ENCODE data around the gene MYCBP2. TPM values are rescaled to one million over a fixed set of nuclear protein-coding genes. Genes with fewer than 3 reads are reported as not detected.
A peak's percentile ranks its signal among the peaks of the same experiment; 100 is the strongest.

Gene MYCBP2
- total RNA-seq, 2 experiments from 2014 or later = 121 to 125 TPM

DNA sequence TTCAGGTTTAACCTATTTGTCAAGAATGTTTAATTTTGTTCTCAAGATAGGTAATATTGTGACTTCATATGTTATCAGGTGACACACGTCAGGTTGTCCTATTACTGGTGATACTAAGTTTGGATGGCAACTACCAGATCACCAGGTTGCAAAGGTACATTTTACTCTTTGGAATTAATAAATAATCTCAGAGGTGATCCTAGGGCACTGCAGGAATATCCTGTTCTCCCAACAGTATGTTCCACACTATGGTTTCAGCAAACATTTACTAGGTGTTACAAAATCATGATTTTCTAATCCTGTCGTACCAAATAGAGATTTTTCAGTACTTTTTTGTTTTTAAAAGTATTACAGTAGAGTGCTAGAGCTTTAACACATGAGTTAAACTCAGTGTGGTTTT, 29.3 kb upstream of the MYCBP2 start:
- no TSS peak for BruUV-seq (replicated peaks)
- Histone ChIP-seq H3K27ac (ENCODE audit: low read depth, low read length, poor library complexity, severe bottlenecking) (no peak overlapping the region), H3K9me3 (ENCODE audit: low read length) (no peaks in the 10 kb centered on the region), H3K4me1 (ENCODE audit: insufficient read depth, low read length, poor library complexity, severe bottlenecking) (peaks cover 16% of the 10 kb centered on the region), H3K4me2 (ENCODE audit: low read length) (no peak overlapping the region), H3K4me3 (ENCODE audit: low read depth, low read length, poor library complexity, severe bottlenecking) (no peak overlapping the region), H2AFZ (ENCODE audit: low read length) (no peak overlapping the region), H4K20me1 (ENCODE audit: insufficient read depth, low read length) (no peaks in the 10 kb centered on the region), H3K36me3 (ENCODE audit: insufficient read depth, low read length) (no peaks in the 10 kb centered on the region), H3K79me2 (ENCODE audit: insufficient read depth, low read depth, low read length) (no peaks in the 10 kb centered on the region), H3K9me2 (ENCODE audit: insufficient read depth, low read length) (no peaks in the 10 kb centered on the region)
- intact Hi-C loops (cut with micrococcal nuclease; ENCODE audit: unreplicated experiment) = no loop called here
- CTCF ChIA-PET (ENCODE audit: unreplicated experiment) = interaction anchor here (0.5 kb wide), 1 partner anchor 104 kb away, joined by 3 read pairs; no protein-coding TSS in a partner anchor
- TF ChIP-seq, protein P1, sequence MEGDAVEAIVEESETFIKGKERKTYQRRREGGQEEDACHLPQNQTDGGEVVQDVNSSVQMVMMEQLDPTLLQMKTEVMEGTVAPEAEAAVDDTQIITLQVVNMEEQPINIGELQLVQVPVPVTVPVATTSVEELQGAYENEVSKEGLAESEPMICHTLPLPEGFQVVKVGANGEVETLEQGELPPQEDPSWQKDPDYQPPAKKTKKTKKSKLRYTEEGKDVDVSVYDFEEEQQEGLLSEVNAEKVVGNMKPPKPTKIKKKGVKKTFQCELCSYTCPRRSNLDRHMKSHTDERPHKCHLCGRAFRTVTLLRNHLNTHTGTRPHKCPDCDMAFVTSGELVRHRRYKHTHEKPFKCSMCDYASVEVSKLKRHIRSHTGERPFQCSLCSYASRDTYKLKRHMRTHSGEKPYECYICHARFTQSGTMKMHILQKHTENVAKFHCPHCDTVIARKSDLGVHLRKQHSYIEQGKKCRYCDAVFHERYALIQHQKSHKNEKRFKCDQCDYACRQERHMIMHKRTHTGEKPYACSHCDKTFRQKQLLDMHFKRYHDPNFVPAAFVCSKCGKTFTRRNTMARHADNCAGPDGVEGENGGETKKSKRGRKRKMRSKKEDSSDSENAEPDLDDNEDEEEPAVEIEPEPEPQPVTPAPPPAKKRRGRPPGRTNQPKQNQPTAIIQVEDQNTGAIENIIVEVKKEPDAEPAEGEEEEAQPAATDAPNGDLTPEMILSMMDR (conservative IDR thresholded peaks at IDR 0.05; ENCODE audit: low read length) = no peak
- no peak for TF ChIP-seq EZH2phosphoT487 (IDR thresholded peaks at IDR 0.05; ENCODE audit: borderline replicate concordance, low read depth, low read length)
- no peak for DNase-seq (ENCODE audit: low spot score)
- POLR2A ChIA-PET = interaction anchor here (1.7 kb wide), 1 partner anchor 13 kb away, joined by 4 read pairs; no protein-coding TSS in a partner anchor

GRCh38 chr13:77353995-77354394, 27.1 kb upstream of the MYCBP2 start:
- peaks cover 16% of the 10 kb centered on the region for H3K4me1 ChIP-seq (ENCODE audit: insufficient read depth, low read length, poor library complexity, severe bottlenecking)
- peak overlapping the region; percentile 30 for H3K4me3 ChIP-seq (ENCODE audit: low read depth, low read length, poor library complexity, severe bottlenecking)
- no TSS peak for BruUV-seq (replicated peaks)
- H3K36me3 ChIP-seq (ENCODE audit: insufficient read depth, low read length) = no peaks in the 10 kb centered on the region
- H3K79me2 ChIP-seq (ENCODE audit: insufficient read depth, low read depth, low read length) = no peaks in the 10 kb centered on the region
- POLR2A ChIA-PET = interaction anchor here (1.1 kb wide), 1 partner anchor 18 kb away, joined by 5 read pairs; no protein-coding TSS in a partner anchor
- DNase-seq (ENCODE audit: low spot score) = peak; percentile 48
- no peaks in the 10 kb centered on the region for H4K20me1 ChIP-seq (ENCODE audit: insufficient read depth, low read length)
- H2AFZ ChIP-seq (ENCODE audit: low read length) = peak overlapping the region; percentile 70; the same call in 1 of the 2 replicates
- no peaks in the 10 kb centered on the region for H3K9me3 ChIP-seq (ENCODE audit: low read length)
- no peak for TF ChIP-seq EZH2phosphoT487 (IDR thresholded peaks at IDR 0.05; ENCODE audit: borderline replicate concordance, low read depth, low read length)
- TF ChIP-seq, protein P1 (conservative IDR thresholded peaks at IDR 0.05; ENCODE audit: low read length) = no peak
- H3K4me2 ChIP-seq (ENCODE audit: low read length) = peak overlapping the region; percentile 75
- H3K9me2 ChIP-seq (ENCODE audit: insufficient read depth, low read length) = no peaks in the 10 kb centered on the region
- intact Hi-C loops (cut with micrococcal nuclease; ENCODE audit: unreplicated experiment) = loop anchor here (5.0 kb wide), 1 partner anchor 73 kb away; no protein-coding TSS in a partner anchor
- CTCF ChIA-PET (ENCODE audit: unreplicated experiment) = no interaction called here
- H3K27ac ChIP-seq (ENCODE audit: low read depth, low read length, poor library complexity, severe bottlenecking) = peak overlapping the region; percentile 60

DNA sequence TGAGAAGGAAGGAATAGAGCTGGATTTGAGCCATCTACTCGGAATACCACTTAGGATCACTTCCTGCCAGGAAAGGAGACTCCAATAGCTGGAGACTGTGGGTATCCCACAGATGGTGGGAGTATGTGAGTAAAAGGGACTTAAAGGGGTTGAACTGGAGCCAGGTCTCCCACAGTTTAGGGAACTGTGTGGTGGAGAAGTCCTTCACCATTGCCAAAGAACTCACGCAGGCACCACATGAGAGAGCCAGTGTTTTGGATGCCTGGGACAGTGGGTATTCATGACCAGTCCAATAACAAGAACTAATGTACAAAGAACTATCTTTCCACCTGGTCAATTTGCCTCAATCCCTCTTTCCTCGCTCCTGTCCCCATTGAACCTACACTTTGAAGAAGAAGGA, 24.4 kb upstream of the MYCBP2 start:
- Histone ChIP-seq H2AFZ (ENCODE audit: low read length) (no peak overlapping the region), H4K20me1 (ENCODE audit: insufficient read depth, low read length) (no peaks in the 10 kb centered on the region), H3K79me2 (ENCODE audit: insufficient read depth, low read depth, low read length) (no peaks in the 10 kb centered on the region), H3K36me3 (ENCODE audit: insufficient read depth, low read length) (no peaks in the 10 kb centered on the region), H3K4me3 (ENCODE audit: low read depth, low read length, poor library complexity, severe bottlenecking) (no peak overlapping the region), H3K4me2 (ENCODE audit: low read length) (no peak overlapping the region), H3K9me2 (ENCODE audit: insufficient read depth, low read length) (no peaks in the 10 kb centered on the region), H3K27ac (ENCODE audit: low read depth, low read length, poor library complexity, severe bottlenecking) (no peak overlapping the region), H3K9me3 (ENCODE audit: low read length) (no peaks in the 10 kb centered on the region), H3K4me1 (ENCODE audit: insufficient read depth, low read length, poor library complexity, severe bottlenecking) (peaks cover 18% of the 10 kb centered on the region)
- POLR2A ChIA-PET = no interaction called here
- TF ChIP-seq, protein P1 (conservative IDR thresholded peaks at IDR 0.05; ENCODE audit: low read length) = no peak
- TF ChIP-seq EZH2phosphoT487 (IDR thresholded peaks at IDR 0.05; ENCODE audit: borderline replicate concordance, low read depth, low read length) = no peak
- no peak for DNase-seq (ENCODE audit: low spot score)
- BruUV-seq (replicated peaks) = no TSS peak
- CTCF ChIA-PET (ENCODE audit: unreplicated experiment) = no interaction called here
- intact Hi-C loops (cut with micrococcal nuclease; ENCODE audit: unreplicated experiment) = loop anchor here (5.0 kb wide), 1 partner anchor 76 kb away; no protein-coding TSS in a partner anchor

All from OCI-LY7 (cell line).